Measurements from ENCODE around the gene FAM120B.

FAM120B gene

GRCh38 chr6:170286246-170286933 is 20.2 kb upstream of the FAM120B start:
- DNase-seq (ENCODE audit: low read depth) = no peak

DNA sequence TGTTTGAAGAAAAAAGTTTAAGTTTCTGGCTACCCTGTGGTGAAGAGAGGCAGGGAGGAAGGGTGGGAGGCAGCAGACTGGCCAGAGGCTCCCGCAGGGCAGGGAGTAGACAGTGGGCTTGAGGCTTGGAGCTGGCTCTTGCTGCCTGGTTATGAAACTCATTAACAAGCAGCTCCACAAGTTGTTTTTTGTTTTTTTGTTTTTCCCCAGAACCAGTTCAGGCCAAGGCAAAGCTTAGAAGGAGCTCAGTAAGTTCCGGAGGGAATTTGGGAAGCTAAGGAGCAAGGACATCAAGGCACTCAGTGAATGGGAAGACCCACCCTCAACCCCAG is 19.7 kb upstream of the FAM120B start:
- no peak for DNase-seq (ENCODE audit: low read depth)

DNA sequence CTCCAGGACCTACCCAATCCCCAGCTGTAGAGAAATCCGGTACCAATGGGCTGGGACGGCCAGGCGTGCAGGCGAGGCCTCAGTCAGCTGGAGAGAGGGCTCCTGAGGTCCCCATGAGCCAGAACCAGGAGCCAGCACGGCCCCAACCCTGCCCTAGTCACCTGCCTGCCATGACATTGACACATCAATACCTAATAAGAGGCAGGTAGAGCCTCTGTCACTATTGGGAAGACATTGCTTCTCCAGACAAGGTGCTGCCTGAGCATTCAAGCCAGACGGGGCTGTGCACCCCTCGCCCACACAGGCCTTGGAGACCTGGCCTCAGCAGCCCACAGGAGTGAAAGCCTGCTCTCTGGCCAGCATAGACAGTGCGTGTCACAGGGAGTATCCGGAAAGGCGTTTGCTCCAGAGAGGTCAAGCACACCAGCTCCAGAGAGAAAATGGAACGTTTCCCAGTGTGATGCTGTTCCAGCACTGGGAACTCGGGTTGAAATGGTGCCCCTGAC is 19.1 kb upstream of the FAM120B start:
- no peak for DNase-seq (ENCODE audit: low read depth)

DNA sequence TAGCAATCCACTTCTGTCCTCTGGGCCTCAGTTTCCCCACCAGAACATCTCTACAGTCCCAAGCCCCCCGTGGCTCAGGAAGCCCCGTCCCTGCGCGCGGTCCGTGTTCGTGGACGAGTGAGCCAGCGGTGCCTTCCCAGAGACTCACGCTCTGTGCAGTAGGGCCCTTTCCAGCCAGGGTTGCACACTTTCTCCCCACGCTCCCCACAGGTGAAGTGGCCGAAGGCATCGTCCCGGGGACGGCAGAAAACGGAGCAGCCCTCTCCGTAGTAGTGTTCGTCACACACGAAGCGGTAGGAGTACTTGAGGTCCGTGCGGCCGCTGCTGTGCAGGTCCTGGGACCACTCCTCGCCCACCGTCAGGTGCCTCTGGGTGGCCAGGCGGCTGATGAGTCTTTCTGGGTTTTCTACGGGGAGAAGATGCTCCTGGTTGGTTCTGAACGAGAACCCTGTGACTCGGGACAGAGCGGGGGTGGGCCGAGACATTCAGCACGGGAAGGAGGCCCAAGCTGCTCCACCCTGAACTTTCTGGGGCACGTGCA is 18.4 kb upstream of the FAM120B start:
- DNase-seq (ENCODE audit: low read depth) = no peak

GRCh38 chr6:170288852-170289179 is 17.7 kb upstream of the FAM120B start:
- no peak for DNase-seq (ENCODE audit: low read depth)

DNA sequence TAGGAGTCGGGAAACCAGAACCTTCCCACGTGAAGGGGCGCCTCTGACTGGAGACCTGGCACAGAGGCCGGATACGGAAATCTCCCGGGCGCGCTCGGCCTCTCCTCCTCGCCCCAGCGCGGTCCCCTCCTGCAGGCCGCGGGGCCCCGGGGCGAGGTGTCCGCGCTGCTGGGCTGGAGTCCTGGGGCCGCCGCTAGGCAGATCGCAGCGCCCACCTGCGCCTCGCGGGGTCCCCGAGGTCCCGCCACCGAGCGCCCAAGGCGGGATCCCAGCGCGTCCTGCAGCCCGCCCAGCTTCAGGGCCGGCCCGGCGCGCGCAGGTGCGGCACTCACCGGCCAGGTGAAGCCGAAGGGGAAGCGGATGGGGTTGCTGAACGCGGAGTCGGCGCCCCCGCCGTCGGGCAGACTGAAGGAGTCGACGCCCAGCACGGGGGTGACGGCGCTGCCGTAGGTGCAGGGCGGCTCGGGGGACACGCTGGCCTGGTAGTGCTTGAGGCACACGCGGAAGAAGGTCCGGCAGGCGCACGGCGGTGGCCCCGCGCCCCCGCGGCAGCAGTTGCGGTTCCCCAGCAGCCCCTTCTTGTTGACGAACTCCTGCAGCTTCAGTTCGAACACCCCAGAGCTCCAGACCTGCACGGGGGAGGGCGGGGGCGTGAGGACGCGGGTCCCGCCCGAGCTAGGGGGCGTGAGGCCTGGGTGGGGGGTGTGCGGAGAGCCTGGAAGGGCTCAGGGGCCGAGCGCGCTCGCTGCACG is 17.2 kb upstream of the FAM120B start:
- no peak for DNase-seq (ENCODE audit: low read depth)

GRCh38 chr6:170289951-170290295 is 16.6 kb upstream of the FAM120B start:
- DNase-seq (ENCODE audit: low read depth) = no peak

DNA sequence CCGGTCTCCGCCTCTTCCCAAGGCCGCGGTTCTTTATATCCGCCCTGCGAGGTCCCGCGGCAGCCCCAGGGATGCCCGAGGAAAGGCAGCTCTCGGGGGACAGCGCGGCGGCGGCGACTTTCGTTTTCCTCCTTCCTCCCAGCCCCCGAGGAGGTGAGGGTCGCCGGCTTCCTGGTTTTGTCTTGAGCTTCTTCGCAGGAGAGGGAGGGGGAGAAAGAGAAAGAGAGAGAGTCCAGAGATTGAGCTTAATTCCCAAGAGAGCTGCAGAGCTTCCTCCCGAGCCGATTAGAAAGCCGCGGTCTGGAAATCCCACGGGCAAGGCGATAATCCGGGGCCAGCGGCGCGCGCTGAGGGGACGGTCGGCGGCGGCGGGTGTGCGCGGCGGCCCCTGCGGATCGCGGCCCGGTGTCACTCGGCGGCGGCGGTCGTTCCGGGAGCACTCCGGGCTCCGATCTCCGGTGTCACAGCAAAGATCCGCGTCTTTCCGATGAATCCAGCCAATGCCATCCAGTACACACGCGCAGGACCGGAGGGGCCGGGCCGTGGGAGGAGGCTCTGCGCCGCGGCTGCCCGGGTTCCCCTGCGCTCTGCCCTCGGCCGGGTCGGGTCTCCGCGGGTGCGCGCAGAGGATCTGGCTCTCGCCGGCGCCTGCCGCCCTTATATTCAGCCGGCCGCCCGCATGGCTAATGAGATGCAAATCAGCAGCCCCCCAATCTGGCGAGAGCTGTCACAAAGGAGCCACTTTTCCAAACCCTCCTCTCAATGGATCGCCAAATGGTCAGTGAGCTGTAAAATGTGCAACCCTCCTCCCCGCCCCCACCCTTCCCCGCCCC is 16.0 kb upstream of the FAM120B start, which contains the start of gene DLL1:
TSS of gene DLL1 (minus strand) at position 783 of the 833 bp plus-strand sequence. CDS start 939 bp downstream, outside the sequence.
- no peak for DNase-seq (ENCODE audit: low read depth)

DNA sequence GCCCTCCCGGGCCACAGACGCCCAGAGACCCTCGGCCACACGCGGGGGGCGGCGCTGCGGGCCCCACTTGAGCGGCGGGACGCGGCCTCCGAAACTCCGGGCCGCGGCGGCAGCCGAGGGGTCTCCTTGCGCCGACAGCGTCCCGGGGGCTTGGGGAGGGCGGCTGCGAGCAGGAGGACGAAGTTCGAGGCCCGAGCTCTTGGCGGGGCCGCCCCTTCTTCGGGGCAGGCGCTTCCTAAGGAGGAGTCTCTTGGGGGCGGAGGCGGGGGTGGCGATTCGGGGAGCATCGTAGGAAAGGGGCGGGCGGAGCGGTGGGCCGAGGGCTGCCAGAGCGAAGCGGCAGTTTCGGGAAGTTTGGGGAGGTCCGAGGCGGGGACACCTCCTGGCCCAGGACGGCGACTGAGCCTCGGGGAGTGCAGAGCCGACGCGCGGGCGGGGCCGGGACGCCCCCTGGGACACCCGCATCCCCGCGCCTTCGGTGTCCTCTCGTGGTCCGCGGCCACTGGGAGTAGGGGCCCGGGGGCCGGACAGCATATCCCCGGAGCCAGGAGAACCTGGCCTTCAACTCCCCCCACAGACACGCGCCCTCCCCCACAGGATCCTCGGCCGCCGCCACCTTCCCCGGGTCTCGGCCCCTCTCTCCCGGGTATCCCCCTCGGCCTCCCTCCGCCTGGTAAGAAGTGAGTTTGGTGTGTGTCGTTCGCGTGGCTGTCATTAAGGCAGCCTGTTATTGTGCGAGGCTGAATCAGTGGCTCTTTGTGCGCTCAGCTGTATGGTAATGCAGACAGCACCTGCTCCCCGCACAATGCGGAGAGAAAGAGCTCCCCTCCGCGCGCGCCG is 15.1 kb upstream of the FAM120B start:
- DNase-seq (ENCODE audit: low read depth) = no peak

DNA sequence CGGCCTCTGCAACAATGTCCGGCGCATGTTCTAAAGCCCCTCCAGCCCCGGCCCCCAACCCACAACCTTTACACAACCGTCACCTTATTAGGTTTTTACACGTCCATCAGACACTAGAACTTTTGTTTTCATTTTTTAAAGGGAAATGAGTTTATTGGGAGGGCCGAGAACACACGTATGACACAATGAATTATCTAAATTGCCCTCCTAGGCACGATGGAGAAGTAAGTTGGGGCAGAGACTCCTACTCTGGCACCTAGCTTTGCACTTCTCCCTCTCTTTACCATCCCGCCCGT is 14.5 kb upstream of the FAM120B start:
- no peak for DNase-seq (ENCODE audit: low read depth)

GRCh38 chr6:170292407-170293158 is 14.0 kb upstream of the FAM120B start:
- no peak for DNase-seq (ENCODE audit: low read depth)

DNA sequence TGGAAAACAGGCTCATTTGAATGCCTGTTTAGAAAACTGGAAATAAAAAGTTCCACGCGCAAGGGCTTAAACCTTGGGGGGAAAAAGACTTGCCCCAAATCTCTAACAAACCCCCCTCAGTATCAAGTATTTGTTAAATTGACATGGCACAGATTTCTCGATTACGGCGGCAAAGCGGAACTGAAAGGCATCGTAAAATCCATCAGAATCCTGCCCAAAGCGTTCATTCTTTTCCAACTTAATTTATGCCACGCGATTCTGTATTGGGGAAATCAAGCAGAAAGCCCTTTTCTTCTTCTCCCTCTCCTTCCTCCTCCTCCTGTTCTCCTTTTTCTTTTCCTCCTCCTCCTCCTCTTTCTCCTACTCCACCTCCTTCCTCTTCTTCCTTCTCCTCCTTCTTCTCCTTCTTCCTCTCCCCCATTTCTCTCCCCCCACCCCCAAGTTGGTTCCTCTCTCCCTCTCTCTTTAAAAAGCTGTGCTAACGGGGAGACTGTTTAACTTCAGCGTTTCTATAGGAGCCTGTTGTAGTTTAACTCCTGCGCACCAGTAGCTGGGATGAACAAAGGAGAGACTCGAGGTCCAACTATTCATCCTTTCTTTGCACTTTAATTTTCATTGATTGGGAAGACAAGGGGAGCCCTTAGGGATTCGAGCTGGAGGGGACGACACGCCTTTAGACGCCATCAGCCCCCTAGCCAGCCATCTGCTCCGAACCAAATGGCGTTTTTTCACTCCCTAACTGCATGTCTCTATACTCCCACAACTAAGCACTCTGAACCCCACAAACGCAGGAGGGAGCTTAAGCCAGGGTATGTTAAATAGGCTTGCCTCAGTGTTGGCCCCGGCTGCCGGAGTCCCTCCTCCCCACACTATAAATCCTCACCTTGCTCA is 13.0 kb upstream of the FAM120B start:
- DNase-seq (ENCODE audit: low read depth) = no peak

- DNase-seq (ENCODE audit: low read depth) = no peak
Measured at GRCh38 chr6:170294298-170294730, 12.2 kb upstream of the FAM120B start.

GRCh38 chr6:170294813-170295509 is 11.6 kb upstream of the FAM120B start:
- DNase-seq (ENCODE audit: low read depth) = no peak

DNA sequence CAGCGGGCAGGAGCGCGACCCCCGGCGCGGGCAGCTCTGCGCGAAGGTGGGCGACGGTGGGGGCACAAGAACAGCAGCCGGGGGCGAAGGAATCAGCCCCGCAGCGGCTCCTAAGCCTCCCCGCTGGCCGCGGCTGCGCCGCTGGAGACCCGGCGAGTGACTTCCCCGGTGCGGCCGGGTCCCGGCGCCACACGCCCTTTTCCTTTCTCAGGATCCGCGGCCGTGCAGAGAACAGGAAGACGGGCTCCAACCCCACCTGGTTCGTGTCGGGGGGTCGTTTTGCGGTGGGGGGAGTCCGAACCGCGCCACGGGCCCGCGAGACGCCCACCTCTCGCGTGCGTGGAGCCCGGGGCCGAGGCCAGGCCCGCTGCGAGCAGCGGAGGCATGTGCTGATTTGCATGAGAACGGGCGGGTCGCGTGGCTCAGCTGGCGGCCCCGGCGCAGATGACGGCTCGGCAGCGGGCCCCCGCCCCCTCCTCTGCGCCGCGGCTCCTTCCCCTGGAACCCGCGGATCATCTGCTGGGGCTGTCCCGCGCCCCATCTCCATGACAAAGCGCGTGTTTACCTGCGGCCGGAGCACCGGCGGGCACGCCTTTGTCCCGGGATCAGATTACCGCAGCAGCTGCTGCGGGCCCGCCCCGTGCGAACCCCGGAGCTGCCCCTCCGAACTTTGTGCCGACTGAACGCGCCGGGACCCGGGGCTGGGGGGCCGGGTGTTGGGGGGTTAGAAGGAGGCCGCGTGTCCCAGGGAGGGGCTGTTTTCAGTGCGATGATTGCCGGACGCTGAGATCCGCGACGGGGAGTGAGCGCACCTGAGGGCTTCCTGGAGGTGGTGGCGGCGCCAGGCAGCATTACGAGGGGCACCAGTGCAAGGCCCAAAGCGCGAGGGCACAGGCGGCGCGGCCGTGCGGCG is 10.8 kb upstream of the FAM120B start:
- no peak for DNase-seq (ENCODE audit: low read depth)

- no peak for DNase-seq (ENCODE audit: low read depth)
Measured at GRCh38 chr6:170296423-170296745, 10.2 kb upstream of the FAM120B start.

- no peak for DNase-seq (ENCODE audit: low read depth)
Measured at GRCh38 chr6:170296746-170297575, 9.6 kb upstream of the FAM120B start.
